Urinary bladder (tissue), 4 donors: Measurements from ENCODE around the gene EXOC3L2. TPM values are rescaled to one million over a fixed set of nuclear protein-coding genes. Genes with fewer than 3 reads are reported as not detected.
"Not testable (repeated sequence)": the region's sequence is repeated elsewhere in the genome, so short reads cannot be mapped to it uniquely, and the experiment has no call there.

Experiments
- DNase-seq: peaks from one replicate; pipeline ENCODE4 v3.0.0-alpha.2; 2015; ENCODE audit errors: extremely low spot score
- H3K27ac ChIP-seq: one replicate; pipeline ENCODE4 v1.5.1; 2013; ENCODE audit warnings: low read depth, mild to moderate bottlenecking, moderate library complexity
- H3K36me3 ChIP-seq: one replicate; pipeline ENCODE4 v1.6.1; 2013; ENCODE audit warnings: mild to moderate bottlenecking, moderate library complexity; ENCODE audit not compliant: insufficient read depth
- H3K4me1 ChIP-seq: one replicate; pipeline ENCODE4 v1.6.1; 2013; ENCODE audit warnings: mild to moderate bottlenecking, moderate library complexity; ENCODE audit not compliant: insufficient read depth
- H3K4me3 ChIP-seq: one replicate; pipeline ENCODE4 v1.5.1; 2013; ENCODE audit warnings: low read depth, low read length
- WGBS: extraction: QIAGEN DNeasy Blood & Tissue Kit; methylation state at CpG from one replicate; pipeline ENCODE4 v1.1.7; 2013; 5-methylcytosine and 5-hydroxymethylcytosine counted together
- polyA plus RNA-seq: library from polyadenylated mRNA; stranded (reverse); fragments of 200-250 nt; gene quantifications from one replicate; pipeline ENCODE4 v1.2.3, GENCODE V29; 2013
- total RNA-seq: library from RNA; depleted of rRNA; stranded (reverse); fragments of >200 nt; gene quantifications from one replicate; pipeline ENCODE4 v1.2.3, GENCODE V29; 2014
- donor health status: healthy with polysubstance abuse.
- donor health status: healthy.

Gene EXOC3L2
- total and polyA plus RNA-seq, 2 donors, result 3.4 to 6.9 TPM

DNA sequence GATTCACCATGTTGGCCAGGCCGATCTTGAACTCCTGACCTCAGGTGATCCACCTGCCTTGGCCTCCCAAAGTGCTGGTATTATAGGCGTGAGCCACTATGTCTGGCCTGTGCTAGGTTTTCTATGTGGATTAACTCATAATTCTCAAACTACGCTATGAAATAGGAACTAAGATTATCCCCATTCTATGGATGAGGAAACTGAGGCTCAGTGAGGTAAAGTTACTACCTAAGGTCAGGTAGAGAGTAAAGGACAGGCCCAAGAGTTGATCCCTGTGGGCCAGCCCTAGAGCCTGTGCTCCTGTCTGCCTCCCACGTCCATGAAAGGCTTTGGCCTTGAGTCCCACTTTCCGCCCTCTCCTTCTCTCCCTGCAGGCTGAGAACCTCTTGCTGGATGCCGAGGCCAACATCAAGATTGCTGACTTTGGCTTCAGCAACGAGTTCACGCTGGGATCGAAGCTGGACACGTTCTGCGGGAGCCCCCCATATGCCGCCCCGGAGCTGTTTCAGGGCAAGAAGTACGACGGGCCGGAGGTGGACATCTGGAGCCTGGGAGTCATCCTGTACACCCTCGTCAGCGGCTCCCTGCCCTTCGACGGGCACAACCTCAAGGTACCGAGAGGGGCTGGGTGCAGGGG lies 26.0 kb upstream of the EXOC3L2 start:
- Histone ChIP-seq H3K4me3 (no peak overlapping the region), H3K36me3 (peaks cover 4% of the 10 kb centered on the region), H3K27ac (no peak overlapping the region), H3K4me1 (no peaks in the 10 kb centered on the region)
- DNase-seq, result no peak
- 77% methylated on average over 21 of the region's 21 CpGs for WGBS

DNA sequence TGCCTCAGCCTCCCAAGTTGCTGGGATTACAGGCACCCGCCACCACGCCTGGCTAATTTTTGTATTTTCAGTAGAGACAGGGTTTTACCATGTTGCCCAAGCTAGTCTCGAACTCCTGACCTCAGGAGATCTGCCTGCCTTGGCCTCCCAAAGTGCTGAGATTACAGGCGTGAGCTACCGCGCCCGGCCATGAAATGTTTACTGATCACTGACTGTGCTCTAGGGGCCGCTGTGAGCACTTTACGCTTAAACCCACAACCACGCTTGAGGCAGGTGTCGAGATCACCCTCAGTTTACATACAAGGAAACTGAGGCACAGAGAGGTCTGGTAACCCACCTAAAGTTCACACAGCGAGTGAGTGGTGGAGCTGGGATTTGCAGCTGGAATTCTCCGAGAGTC lies 24.7 kb upstream of the EXOC3L2 start:
- not testable (repeated sequence) for H3K36me3 ChIP-seq, H3K4me1 ChIP-seq, DNase-seq, H3K27ac ChIP-seq, H3K4me3 ChIP-seq
- WGBS, result 89% methylated on average over 13 of the region's 13 CpGs

DNA sequence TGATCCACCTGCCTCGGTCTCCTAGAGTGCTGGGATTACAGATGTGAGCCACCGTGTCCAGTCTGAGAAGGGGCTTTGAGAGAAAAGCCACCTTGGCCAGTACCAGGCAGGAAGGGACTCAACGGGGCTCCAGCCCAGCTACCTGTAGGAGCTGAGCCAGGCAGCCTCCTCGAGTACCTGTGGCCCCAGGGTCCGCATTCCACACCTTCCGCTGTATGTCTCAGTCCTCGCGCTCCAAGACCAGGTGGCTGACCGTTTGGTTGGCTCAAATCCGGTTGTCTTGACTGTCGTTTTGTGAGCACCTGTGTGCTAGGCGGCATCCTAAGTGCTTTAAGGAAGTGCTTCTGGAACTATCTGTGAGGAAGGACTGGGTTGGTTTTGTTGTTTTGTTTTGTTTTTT lies 22.1 kb upstream of the EXOC3L2 start:
- Histone ChIP-seq H3K4me3 (no peak overlapping the region), H3K4me1 (no peaks in the 10 kb centered on the region), H3K27ac (no peak overlapping the region), H3K36me3 (peaks cover 4% of the 10 kb centered on the region)
- 92% methylated on average over 12 of the region's 12 CpGs for WGBS
- no peak for DNase-seq

DNA sequence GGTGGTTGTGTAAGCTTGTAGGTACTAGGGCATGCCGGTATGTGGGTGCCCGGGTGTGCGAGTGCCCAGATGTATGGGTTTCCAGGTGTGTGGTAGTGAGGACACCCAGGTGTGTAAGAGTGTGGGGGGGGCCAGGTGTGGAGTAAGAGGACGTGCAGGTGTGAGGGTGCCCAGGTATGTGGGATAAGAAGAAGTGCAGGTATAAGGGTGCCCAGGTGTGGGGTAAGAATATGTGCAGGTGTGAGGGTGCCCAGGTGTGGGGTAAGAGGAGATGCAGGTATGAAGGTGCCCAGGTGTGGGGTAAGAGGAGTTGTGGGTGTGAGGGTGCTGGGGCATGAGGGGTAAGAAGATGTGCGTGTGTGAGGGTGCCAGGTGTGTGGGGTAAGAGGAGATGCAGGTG lies 20.2 kb upstream of the EXOC3L2 start:
- no peak for DNase-seq
- WGBS, result 94% methylated on average over 5 of the region's 5 CpGs
- H3K4me1 ChIP-seq, result no peaks in the 10 kb centered on the region
- H3K4me3 ChIP-seq, result no peak overlapping the region
- no peaks in the 10 kb centered on the region for H3K36me3 ChIP-seq
- H3K27ac ChIP-seq, result no peak overlapping the region

GRCh38 chr19:45264781-45265317 lies 19.6 kb upstream of the EXOC3L2 start:
- H3K4me1 ChIP-seq, result no peaks in the 10 kb centered on the region
- H3K36me3 ChIP-seq, result no peaks in the 10 kb centered on the region
- no peak overlapping the region for H3K27ac ChIP-seq
- H3K4me3 ChIP-seq, result no peak overlapping the region
- WGBS, result 89% methylated on average over 19 of the region's 19 CpGs
- DNase-seq, result no peak

DNA sequence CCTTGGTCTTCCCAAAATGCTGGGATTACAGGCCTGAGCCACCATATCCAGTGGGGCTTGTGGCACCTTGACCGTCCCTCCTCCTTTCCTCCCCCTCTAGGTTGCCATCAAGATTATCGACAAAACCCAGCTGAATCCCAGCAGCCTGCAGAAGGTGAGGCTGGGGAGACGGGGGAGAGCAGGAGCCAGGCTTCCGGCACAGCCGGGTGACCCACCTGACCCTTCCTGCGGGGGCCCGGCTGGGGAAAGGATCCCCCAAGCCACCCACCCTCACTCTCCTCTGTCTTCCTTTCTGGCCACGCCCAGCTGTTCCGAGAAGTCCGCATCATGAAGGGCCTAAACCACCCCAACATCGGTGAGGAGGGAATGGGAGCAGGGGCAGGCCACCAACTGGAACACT lies 17.8 kb upstream of the EXOC3L2 start:
- DNase-seq, result no peak
- H3K4me3 ChIP-seq, result no peak overlapping the region
- H3K27ac ChIP-seq, result no peak overlapping the region
- 84% methylated on average over 11 of the region's 11 CpGs for WGBS
- no peaks in the 10 kb centered on the region for H3K36me3 ChIP-seq
- H3K4me1 ChIP-seq, result no peaks in the 10 kb centered on the region

DNA sequence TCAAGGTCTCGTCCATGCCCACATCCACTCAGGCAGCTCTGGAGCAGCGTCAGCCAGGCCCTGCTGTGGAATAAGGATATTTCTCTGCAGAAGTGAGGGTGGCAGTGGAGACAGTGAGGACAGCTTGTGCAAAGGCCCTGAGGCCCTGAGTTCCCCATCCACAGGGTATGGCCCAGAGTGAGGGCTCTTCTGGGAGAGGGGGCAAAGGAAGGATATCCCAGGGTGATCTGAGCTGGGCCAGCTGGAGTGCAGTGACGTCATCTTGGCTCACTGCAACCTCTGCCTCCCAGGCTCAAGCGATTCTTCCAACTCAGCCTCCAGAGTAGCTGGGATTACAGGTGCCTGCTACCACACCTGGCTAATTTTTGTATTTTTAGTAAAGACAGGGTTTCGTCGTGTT lies 17.4 kb upstream of the EXOC3L2 start:
- H3K27ac ChIP-seq, result no peak overlapping the region
- no peak for DNase-seq
- H3K4me3 ChIP-seq, result no peak overlapping the region
- no peaks in the 10 kb centered on the region for H3K36me3 ChIP-seq
- H3K4me1 ChIP-seq, result no peaks in the 10 kb centered on the region
- 83% methylated on average over 6 of the region's 6 CpGs for WGBS

GRCh38 chr19:45258862-45259261 lies 13.7 kb upstream of the EXOC3L2 start:
- Histone ChIP-seq H3K4me1 (no peaks in the 10 kb centered on the region), H3K27ac (no peak overlapping the region), H3K4me3 (no peak overlapping the region), H3K36me3 (no peaks in the 10 kb centered on the region)
- 96% methylated on average over 19 of the region's 19 CpGs for WGBS
- no peak for DNase-seq

- H3K4me1 ChIP-seq, result no peaks in the 10 kb centered on the region
- no peak overlapping the region for H3K27ac ChIP-seq
- DNase-seq, result no peak
- no peaks in the 10 kb centered on the region for H3K36me3 ChIP-seq
- 96% methylated on average over 4 of the region's 4 CpGs for WGBS
- no peak overlapping the region for H3K4me3 ChIP-seq
Observed at GRCh38 chr19:45256836-45257235, 11.6 kb upstream of the EXOC3L2 start.

DNA sequence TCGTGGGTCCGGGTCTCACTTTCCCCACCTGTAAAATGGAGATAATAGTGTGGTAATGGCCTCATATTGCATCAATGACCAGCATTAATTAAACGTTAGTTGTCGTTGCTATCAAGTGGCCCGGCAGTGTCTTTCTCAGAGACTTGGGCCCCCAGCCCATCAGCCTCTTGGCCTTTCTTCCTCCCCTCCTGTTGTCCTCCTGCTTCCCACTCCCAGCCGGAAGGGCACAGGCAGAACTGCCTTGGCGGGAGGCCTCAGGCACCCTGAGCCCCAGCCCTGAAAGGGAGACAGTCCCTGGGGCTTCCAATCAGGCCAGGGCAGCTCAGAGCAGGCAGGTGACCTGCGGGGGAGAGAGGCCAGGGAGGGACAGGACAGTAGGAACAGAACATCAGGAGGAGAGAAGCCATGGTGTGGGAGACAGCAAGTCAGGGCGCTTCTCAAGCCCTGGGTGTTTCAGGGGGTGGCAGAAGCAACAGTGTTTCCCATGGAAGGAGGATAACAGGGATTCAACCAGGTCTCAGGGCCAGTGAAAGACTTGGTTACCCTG lies 10.5 kb upstream of the EXOC3L2 start:
- 85% methylated on average over 9 of the region's 9 CpGs for WGBS
- Histone ChIP-seq H3K4me1 (no peaks in the 10 kb centered on the region), H3K36me3 (no peaks in the 10 kb centered on the region), H3K4me3 (no peak overlapping the region), H3K27ac (no peak overlapping the region)
- no peak for DNase-seq

- 55% methylated on average over 11 of the region's 11 CpGs for WGBS
- no peak for DNase-seq
- H3K4me3 ChIP-seq, result no peak overlapping the region
- no peaks in the 10 kb centered on the region for H3K4me1 ChIP-seq
- H3K36me3 ChIP-seq, result no peaks in the 10 kb centered on the region
- no peak overlapping the region for H3K27ac ChIP-seq
Observed at GRCh38 chr19:45254044-45254531, 8.9 kb upstream of the EXOC3L2 start.

DNA sequence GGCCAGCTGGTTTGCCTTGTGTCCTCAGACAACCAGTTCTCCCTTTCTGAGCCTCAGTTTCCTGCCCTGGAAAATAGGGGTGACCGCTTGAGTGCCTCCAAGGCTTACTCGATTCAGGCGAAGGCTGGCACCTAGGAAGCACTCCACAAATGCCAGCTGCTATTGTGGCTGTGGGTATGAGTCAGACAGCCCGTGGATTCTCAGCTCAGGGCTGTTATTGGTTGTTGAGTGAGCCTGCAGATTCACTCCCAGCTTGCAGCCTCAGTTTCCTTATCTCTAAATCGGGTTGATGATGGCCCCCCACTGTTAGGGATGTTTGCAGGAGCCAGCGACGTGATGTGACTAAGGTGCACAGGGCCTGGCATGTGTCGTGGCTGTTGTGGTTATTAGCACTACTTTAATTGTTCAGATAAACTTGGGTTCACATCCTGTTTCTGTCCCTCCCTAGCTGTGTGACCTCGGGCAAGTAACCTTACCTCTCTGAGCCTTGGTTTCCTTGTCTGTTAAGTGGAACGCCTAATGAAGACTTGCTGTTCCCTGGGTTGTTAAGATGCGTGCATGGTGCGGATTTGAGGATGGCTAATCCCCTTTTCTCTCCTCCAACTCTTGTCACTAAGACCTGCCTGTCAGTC lies 8.3 kb upstream of the EXOC3L2 start:
- WGBS, result 69% methylated on average over 12 of the region's 12 CpGs
- no peak for DNase-seq
- no peak overlapping the region for H3K4me3 ChIP-seq
- H3K36me3 ChIP-seq, result no peaks in the 10 kb centered on the region
- no peak overlapping the region for H3K27ac ChIP-seq
- no peaks in the 10 kb centered on the region for H3K4me1 ChIP-seq

DNA sequence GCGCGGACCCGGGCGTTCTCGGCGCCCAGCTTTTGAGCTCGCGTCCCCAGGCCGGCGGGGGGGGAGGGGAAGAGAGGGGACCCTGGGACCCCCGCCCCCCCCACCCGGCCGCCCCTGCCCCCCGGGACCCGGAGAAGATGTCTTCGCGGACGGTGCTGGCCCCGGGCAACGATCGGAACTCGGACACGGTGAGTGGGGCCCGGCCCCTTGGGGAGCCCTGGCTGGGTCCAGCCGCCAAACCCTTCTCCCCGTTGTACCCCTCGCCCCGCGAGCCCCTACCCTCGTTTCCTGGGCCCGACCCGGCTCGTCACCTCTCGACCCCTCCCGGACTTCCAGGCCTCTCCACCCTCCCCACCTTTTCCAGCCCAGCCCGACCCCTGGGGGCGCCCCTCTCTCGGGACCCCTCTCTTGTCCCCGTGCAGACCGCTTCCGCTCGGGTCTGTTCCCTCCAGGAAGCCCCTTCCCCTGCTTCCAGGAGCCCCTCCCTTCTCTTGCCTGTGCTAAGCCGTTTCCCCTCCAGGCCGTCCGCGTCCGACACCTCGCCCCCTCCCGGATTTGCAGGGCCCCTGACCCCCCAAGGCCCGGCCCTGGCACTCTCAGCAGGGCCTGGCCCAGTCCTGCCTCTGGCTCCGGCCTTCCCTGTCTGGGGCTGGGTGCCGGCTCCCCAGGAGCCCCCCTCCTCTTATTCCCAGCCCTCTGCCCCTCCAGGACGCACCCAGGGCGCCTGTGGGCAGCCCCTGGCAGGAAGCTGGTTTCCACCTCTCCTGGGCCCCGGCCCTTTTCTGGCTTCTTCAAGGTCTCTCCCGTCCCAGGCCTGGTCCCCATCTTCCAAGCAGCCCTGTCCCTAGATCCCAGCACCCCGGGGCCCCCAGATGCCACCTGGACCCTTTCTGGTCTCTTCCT lies 6.5 kb upstream of the EXOC3L2 start:
- H3K4me3 ChIP-seq, result peak overlapping the region; percentile 99
- 1% methylated on average over 55 of the region's 57 CpGs for WGBS
- no peak overlapping the region for H3K27ac ChIP-seq
- no peaks in the 10 kb centered on the region for H3K36me3 ChIP-seq
- H3K4me1 ChIP-seq, result no peaks in the 10 kb centered on the region
- DNase-seq, result no peak
